ENCODE results near the gene GOLT1A.

- TF ChIP-seq CTCF (IDR thresholded peaks at IDR 0.05) (no peak), POLR2A (IDR thresholded peaks at IDR 0.05) (no peak)
Measured at GRCh38 chr1:204153667-204154066, 60.1 kb downstream of the GOLT1A start.

All from lower leg skin (tissue), 3 donors.